Testis (tissue), 3 donors: Measurements from ENCODE around the gene FBLN1. TPM values are rescaled to one million over a fixed set of nuclear protein-coding genes. Genes with fewer than 3 reads are reported as not detected.

Source experiments
- DNase-seq: peaks from one replicate; pipeline ENCODE4 v3.0.0-alpha.2; 2019
- H3K27ac ChIP-seq, 2 donors: fragments of 200-600 bp; sonication (generic); one replicate each; pipeline ENCODE4 v1.5.1; 2019
- H3K27me3 ChIP-seq: fragments of 200-600 bp; sonication (generic); one replicate; pipeline ENCODE4 v1.5.1; 2019
- H3K36me3 ChIP-seq: fragments of 200-600 bp; sonication (generic); one replicate; pipeline ENCODE4 v1.5.1; 2017; ENCODE audit warnings: low read depth; ENCODE audit errors: missing control alignments
- H3K4me1 ChIP-seq: fragments of 200-600 bp; sonication (generic); one replicate; pipeline ENCODE4 v1.5.1; 2019
- H3K4me3 ChIP-seq, 2 donors: fragments of 200-600 bp; sonication (generic); one replicate each; pipeline ENCODE4 v1.5.1; 2017 to 2019
- H3K9me3 ChIP-seq: fragments of 200-600 bp; sonication (generic); one replicate; pipeline ENCODE4 v1.5.1; 2017
- POLR2A ChIP-seq: fragments of 450-650 bp; IDR thresholded peaks from one replicate; pipeline ENCODE4 v1.6.1; 2017; ENCODE audit warnings: antibody characterized with exemption, mild to moderate bottlenecking, moderate library complexity
- WGBS, 2 donors: methylation state at CpG; one replicate each; pipeline ENCODE4 v1.1.5; 2018; 5-methylcytosine and 5-hydroxymethylcytosine counted together
- intact Hi-C: fragments of 100-400 bp; cut with DNase I; formaldehyde crosslinking; loops from one replicate; pipeline ENCODE4 v1.15.1; 2023; ENCODE audit warnings: low total_unique reads
- polyA plus RNA-seq: library from polyadenylated mRNA; stranded (reverse); fragments of 350-450 nt; fragmentation: Illumina TruSeq; extraction: RNeasy Lipid Tissue Mini Kit (QIAGEN cat#74804); gene quantifications from one replicate; pipeline ENCODE4 v1.2.3, GENCODE V29; 2014; ENCODE audit warnings: low read depth, low replicate concordance; ENCODE audit not compliant: insufficient read depth
- total RNA-seq, 2 donors: library from RNA; depleted of rRNA; stranded (reverse); fragments of >200 nt; gene quantifications; one replicate each; pipeline ENCODE4 v1.2.3, GENCODE V29; 2016
- TF ChIP-seq, protein P1 (sequence below), 3 experiments: fragments of 450-650 bp in 2 of 3; fragments of 200-600 bp in 1 of 3; sonication (generic) in 1 of 3; IDR thresholded peaks; one replicate each; pipeline ENCODE4 v1.5.1; 2016 to 2019; ENCODE audit warnings: antibody characterized with exemption in 3 of 3, mild to moderate bottlenecking in 2 of 3, moderate library complexity in 1 of 3

FBLN1 gene
- total and polyA plus RNA-seq, 3 donors from 2014 or later = 32.4 to 154 (median 42.2) TPM

DNA sequence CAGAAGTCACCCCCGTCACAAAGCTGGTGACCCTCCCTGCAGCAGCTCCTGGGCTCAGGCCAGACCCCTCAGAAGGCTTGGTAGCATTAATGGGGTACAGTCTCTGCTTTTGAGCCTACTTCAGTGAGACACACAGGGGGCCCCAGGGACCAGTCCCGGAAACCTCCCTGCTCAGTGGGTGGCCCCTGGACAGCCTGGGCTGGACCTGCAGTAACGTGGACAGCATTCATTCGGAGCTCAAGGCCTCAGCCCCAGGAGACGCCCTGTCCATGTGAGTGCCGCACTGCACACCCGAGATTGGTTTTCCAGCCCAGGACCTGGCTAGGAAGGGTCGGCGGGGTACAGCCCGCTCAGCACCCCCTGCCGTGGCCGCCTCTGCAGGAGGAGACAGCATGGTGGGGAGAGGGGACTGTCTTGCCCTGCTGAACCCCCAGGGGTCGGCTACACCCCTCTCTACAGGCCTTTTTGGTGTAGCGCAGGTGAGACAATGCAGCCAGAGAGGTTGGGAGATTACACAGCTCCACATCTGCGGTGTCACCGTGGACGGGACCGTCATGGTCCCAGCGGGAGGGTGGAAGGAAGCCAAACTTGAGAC is 83.4 kb downstream of the FBLN1 start:
- no peak overlapping the region for H3K27ac ChIP-seq
- no peaks in the 10 kb centered on the region for H3K36me3 ChIP-seq
- 71 to 83% methylated on average over 3 to 19 of the region's 19 CpGs for WGBS, 2 donors
- H3K9me3 ChIP-seq = no peaks in the 10 kb centered on the region
- no peaks in the 10 kb centered on the region for H3K27me3 ChIP-seq
- TF ChIP-seq, protein P1, sequence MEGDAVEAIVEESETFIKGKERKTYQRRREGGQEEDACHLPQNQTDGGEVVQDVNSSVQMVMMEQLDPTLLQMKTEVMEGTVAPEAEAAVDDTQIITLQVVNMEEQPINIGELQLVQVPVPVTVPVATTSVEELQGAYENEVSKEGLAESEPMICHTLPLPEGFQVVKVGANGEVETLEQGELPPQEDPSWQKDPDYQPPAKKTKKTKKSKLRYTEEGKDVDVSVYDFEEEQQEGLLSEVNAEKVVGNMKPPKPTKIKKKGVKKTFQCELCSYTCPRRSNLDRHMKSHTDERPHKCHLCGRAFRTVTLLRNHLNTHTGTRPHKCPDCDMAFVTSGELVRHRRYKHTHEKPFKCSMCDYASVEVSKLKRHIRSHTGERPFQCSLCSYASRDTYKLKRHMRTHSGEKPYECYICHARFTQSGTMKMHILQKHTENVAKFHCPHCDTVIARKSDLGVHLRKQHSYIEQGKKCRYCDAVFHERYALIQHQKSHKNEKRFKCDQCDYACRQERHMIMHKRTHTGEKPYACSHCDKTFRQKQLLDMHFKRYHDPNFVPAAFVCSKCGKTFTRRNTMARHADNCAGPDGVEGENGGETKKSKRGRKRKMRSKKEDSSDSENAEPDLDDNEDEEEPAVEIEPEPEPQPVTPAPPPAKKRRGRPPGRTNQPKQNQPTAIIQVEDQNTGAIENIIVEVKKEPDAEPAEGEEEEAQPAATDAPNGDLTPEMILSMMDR (IDR thresholded peaks at IDR 0.05) = no peak
- TF ChIP-seq POLR2A = no peak
- no peak for DNase-seq
- H3K4me3 ChIP-seq = no peak overlapping the region
- no peaks in the 10 kb centered on the region for H3K4me1 ChIP-seq
- intact Hi-C loops = no loop called here

DNA sequence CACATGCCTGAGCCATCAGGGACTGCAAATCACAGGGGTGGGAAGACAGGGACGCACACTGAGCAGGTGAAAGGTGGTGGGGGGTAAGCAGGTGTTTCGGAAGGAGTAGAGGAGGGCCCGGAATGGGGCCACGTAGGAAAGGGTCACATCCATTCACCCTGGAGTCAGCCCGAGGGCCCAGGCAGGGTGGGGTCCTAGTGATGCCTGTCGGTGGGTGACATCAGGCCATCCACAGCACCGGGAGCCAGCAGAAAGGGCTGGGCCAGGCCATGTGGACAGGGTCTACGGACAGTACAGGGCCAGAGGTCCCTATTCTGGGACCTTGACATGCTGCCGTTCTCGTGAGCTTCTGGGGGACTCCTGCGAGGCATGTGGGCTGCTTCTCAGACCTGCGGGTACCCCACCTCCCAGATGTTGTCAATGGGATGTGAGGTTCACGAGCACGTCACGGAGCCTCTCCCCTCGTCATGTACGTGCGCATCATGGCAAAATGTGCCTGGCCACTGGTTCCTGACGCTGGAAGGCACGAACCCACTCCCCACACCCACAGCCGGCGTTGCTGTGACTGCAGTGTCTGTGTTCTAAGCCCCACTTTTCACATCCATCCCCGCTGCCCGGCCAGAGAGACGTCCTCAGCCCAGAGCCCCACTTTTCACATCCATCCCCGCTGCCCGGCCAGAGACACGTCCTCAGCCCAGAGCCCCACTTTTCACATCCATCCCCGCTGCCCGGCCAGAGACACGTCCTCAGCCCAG is 84.1 kb downstream of the FBLN1 start:
- no peaks in the 10 kb centered on the region for H3K9me3 ChIP-seq
- no peaks in the 10 kb centered on the region for H3K4me1 ChIP-seq
- H3K27me3 ChIP-seq = no peaks in the 10 kb centered on the region
- 85 to 91% methylated on average over 17 to 28 of the region's 31 CpGs for WGBS, 2 donors
- no peak for DNase-seq
- H3K4me3 ChIP-seq = no peak overlapping the region
- no peak overlapping the region for H3K27ac ChIP-seq
- H3K36me3 ChIP-seq = no peaks in the 10 kb centered on the region
- intact Hi-C loops = no loop called here
- TF ChIP-seq POLR2A = no peak
- TF ChIP-seq, protein P1 (IDR thresholded peaks at IDR 0.05) = no peak

DNA sequence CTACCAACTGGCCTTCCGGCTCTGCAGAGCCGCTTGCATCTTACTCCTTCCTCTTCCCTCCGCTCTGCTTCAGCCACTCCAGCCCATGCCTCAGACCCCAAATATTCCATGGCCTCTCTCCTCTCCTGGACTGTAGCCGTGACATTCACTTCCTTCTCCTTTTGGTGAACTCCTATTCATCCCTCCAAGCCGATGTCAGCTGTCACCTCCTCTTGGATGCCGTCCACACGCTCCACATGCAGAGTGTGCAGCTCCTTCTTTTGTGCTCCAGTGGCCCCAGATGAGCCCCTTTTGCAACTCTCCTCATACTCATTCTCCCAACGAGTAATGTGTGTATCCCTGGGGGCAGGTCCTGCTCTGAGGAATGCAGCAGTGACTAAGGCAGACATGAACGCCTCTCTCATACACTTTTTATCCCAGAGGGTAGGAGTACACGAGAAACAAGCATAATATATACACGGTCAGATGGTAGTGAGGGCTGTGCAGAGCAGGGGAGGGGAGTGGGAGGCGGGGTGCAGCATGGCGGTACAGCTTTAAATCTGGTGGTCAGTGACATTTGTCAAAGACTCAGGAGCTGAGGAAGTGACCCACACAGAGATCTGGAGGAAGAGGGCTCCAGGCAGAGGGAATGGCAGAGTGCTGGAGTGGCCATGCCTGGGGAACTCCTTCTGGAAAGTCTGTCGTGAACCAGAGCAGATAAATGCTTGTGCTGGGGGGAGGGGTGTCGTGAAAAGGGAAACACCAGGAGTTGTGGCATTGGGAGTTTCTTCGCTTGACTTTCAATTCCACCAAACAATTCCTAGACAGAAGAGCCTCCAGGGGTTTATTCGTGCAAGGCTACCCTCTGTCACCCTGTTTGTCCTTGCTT is 85.2 kb downstream of the FBLN1 start:
- Histone ChIP-seq H3K36me3 (no peaks in the 10 kb centered on the region), H3K27ac (no peak overlapping the region), H3K27me3 (no peaks in the 10 kb centered on the region), H3K4me3 (no peak overlapping the region), H3K4me1 (no peaks in the 10 kb centered on the region), H3K9me3 (no peaks in the 10 kb centered on the region)
- no peak for TF ChIP-seq POLR2A
- TF ChIP-seq, protein P1 (IDR thresholded peaks at IDR 0.05) = no peak
- DNase-seq = no peak
- WGBS, 2 donors = 83 to 84% methylated on average over 16 to 17 of the region's 17 CpGs
- intact Hi-C loops = no loop called here

DNA sequence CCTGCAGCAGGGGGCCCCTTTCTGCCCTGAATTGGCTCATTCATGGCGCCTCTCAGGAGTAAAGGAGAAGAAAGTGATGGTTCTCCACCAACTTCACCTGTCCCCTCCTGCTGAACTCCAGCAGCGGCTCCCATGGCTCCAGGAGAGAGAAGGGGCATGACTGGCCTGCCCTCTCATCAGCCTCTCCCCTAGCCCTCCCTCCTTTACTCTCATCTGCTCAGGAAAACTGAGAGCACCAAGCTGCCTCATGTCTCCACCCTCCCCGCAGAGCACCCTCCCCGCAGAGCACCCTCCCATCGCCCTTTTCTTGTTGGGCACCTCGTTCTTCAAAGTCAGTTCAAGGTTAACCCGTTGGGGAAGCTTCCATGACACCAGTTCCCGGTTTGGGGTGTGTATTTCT is 86.9 kb downstream of the FBLN1 start:
- intact Hi-C loops = no loop called here
- Histone ChIP-seq H3K27ac (no peak overlapping the region), H3K4me1 (no peaks in the 10 kb centered on the region), H3K27me3 (no peaks in the 10 kb centered on the region), H3K9me3 (no peaks in the 10 kb centered on the region), H3K4me3 (no peak overlapping the region), H3K36me3 (no peaks in the 10 kb centered on the region)
- no peak for DNase-seq
- TF ChIP-seq POLR2A = no peak
- TF ChIP-seq, protein P1 (IDR thresholded peaks at IDR 0.05) = no peak
- WGBS, 2 donors = 87 to 92% methylated on average over 8 of the region's 8 CpGs
